DMS153 treated with DMSO at 0.1 percent for 48 hours (cell line): ENCODE measurements around the gene PCDHGA7.
"Not testable (repeated sequence)": the region's sequence is repeated elsewhere in the genome, so short reads cannot be mapped to it uniquely, and the experiment has no call there.

Experiments used
- DNase-seq: peaks from one replicate; lab custom pipeline; 2025; ENCODE audit not compliant: unreplicated experiment; lab: John Stamatoyannopoulos, UW

The PCDHGA7 gene

GRCh38 chr5:141397756-141398551 is 15.4 kb downstream of the PCDHGA7 start, which contains the start of gene PCDHGB5:
Gene PCDHGB5 (plus strand): TSS chr5:141397947. CDS start chr5:141398128, 181 bp downstream.
- DNase-seq: not testable (repeated sequence)

GRCh38 chr5:141398608-141399007 is 16.1 kb downstream of the PCDHGA7 start:
- DNase-seq: no peak

GRCh38 chr5:141399555-141400258 is 17.2 kb downstream of the PCDHGA7 start:
- DNase-seq: no peak

GRCh38 chr5:141402553-141403243 is 20.2 kb downstream of the PCDHGA7 start, which contains the start of gene PCDHGA9:
Gene PCDHGA9 (plus strand): TSS chr5:141402778. CDS start chr5:141402953, 175 bp downstream.
- no peak for DNase-seq

GRCh38 chr5:141403387-141403786 is 20.8 kb downstream of the PCDHGA7 start:
- no peak for DNase-seq

- not testable (repeated sequence) for DNase-seq
These were observed 25.4 kb downstream of the PCDHGA7 start, which contains the start of gene PCDHGB6 for GRCh38 chr5:141407790-141408505. Gene PCDHGB6 (plus strand): TSS chr5:141408021. CDS start chr5:141408203, 182 bp downstream.

- no peak for DNase-seq
These were observed 27.2 kb downstream of the PCDHGA7 start for GRCh38 chr5:141409598-141410306.

GRCh38 chr5:141411575-141411974 is 29.0 kb downstream of the PCDHGA7 start:
- DNase-seq: no peak

- DNase-seq: no peak
These were observed 30.5 kb downstream of the PCDHGA7 start, which contains the start of gene PCDHGA10 for GRCh38 chr5:141412854-141413539. Gene PCDHGA10 (plus strand): TSS chr5:141412987. CDS start chr5:141413176, 189 bp downstream.

GRCh38 chr5:141413540-141414069 is 31.1 kb downstream of the PCDHGA7 start:
- DNase-seq: no peak

GRCh38 chr5:141414548-141415274 is 32.2 kb downstream of the PCDHGA7 start:
- DNase-seq: not testable (repeated sequence)

GRCh38 chr5:141415275-141415618 is 32.7 kb downstream of the PCDHGA7 start:
- not testable (repeated sequence) for DNase-seq

GRCh38 chr5:141417494-141418172 is 35.1 kb downstream of the PCDHGA7 start, which contains the start of gene PCDHGB7:
Gene PCDHGB7 (plus strand): TSS chr5:141417677. CDS start chr5:141417860, 183 bp downstream.
- DNase-seq: not testable (repeated sequence)

GRCh38 chr5:141419074-141419880 is 36.7 kb downstream of the PCDHGA7 start:
- no peak for DNase-seq

GRCh38 chr5:141420855-141421488 is 38.4 kb downstream of the PCDHGA7 start, which contains the start of gene PCDHGA11:
Gene PCDHGA11 (plus strand): TSS chr5:141421051. CDS start chr5:141421228, 177 bp downstream.
- no peak for DNase-seq

- DNase-seq: no peak
These were observed 38.9 kb downstream of the PCDHGA7 start for GRCh38 chr5:141421489-141421855.
